HepG2 (cell line): ENCODE data around the gene LUZP2. TPM values are rescaled to one million over a fixed set of nuclear protein-coding genes. Genes with fewer than 3 reads are reported as not detected.

ENCODE experiments used
- ATAC-seq: fragments of 200-7000 bp; cut with Tn5 transposase; 3 replicates; pipeline ENCODE4 v1.9.1; 2020; ENCODE audit warnings: mild to moderate bottlenecking, moderate library complexity
- BruUV-seq: library from RNA; stranded (reverse); fragments of 400-500 nt; replicated peaks from 2 replicates; lab custom pipeline; 2021; lab: Mats Ljungman, UMichigan
- CTCF ChIA-PET: fragments of 300-600 bp; formaldehyde crosslinking; extraction: SDS; loops from one replicate; lab custom pipeline; 2021; ENCODE audit warnings: low total read pairs, inconsistent platforms, low intra/inter-chr PET ratio; lab: Yijun Ruan, JAX
- POLR2A ChIA-PET: fragments of 350-600 bp; sonication (Branson Sonifier 250); formaldehyde crosslinking; loops from one replicate; lab custom pipeline; 2020; ENCODE audit warnings: antibody characterized with exemption, inconsistent platforms; lab: Yijun Ruan, JAX
- DNase-seq: peaks from one replicate; pipeline ENCODE4 v3.0.0-alpha.2; 2015; ENCODE audit warnings: low spot score
- FAIRE-seq: peaks from 3 replicates; lab custom pipeline; 2011; peaks lifted over from hg19 to GRCh38; lab: Jason Lieb, UNC
- H2AFZ ChIP-seq: one replicate; pipeline ENCODE4 v1.6.1; 2011; ENCODE audit warnings: low read length, inconsistent platforms
- H3K27ac ChIP-seq: fragments of 300-600 bp; 3 replicates; pipeline ENCODE4 v1.8.0; 2011; ENCODE audit warnings: mixed run types, mild to moderate bottlenecking, mixed read lengths, low read length, inconsistent platforms; ENCODE audit not compliant: insufficient read depth; ENCODE audit errors: extremely low read length
- H3K27me3 ChIP-seq, 2 experiments: fragments of 200-600 bp in 1 of 2; 2 replicates in 1 of 2; 3 replicates in 1 of 2; pipeline versions ENCODE4 v1.6.0 to v1.8.0; 2011; ENCODE audit warnings: low read length in 2 of 2, mild to moderate bottlenecking in 2 of 2, moderate library complexity in 2 of 2, inconsistent platforms in 1 of 2; ENCODE audit not compliant: insufficient read depth in 2 of 2, control insufficient read depth in 1 of 2
- H3K36me3 ChIP-seq, 2 experiments: fragments of 200-600 bp in 1 of 2; replicated peaks in 1 of 2; 2 replicates in 1 of 2; 3 replicates in 1 of 2; pipeline versions ENCODE4 v1.5.1 to v1.8.0; 2011; ENCODE audit warnings: low read length in 2 of 2, inconsistent platforms in 1 of 2; ENCODE audit not compliant: insufficient read depth in 2 of 2, control insufficient read depth in 1 of 2
- H3K4me1 ChIP-seq: 2 replicates; pipeline ENCODE4 v1.5.1; 2012; ENCODE audit warnings: low read length, inconsistent platforms; ENCODE audit not compliant: insufficient read depth
- H3K4me2 ChIP-seq: 2 replicates; pipeline ENCODE4 v1.6.0; 2011; ENCODE audit warnings: low read depth, low read length, inconsistent platforms
- H3K4me3 ChIP-seq, 3 experiments: fragments of 200-600 bp in 1 of 3; sonication (generic), shearing (Covaris generic) in 1 of 3; replicated peaks in 1 of 3; 2 replicates each; pipeline ENCODE4 v1.5.1; 2011 to 2016; ENCODE audit warnings: low read length in 3 of 3, inconsistent platforms in 2 of 3, low read depth in 2 of 3, mild to moderate bottlenecking in 2 of 3, control low read depth in 1 of 3, mixed read lengths in 1 of 3; ENCODE audit not compliant: insufficient read depth in 1 of 3
- H3K79me2 ChIP-seq: one replicate; pipeline ENCODE4 v1.6.1; 2011; ENCODE audit warnings: low read length, inconsistent platforms; ENCODE audit not compliant: insufficient read depth
- H3K9ac ChIP-seq: 2 replicates; pipeline ENCODE4 v1.6.0; 2011; ENCODE audit warnings: mild to moderate bottlenecking, low read depth, low read length, inconsistent platforms; ENCODE audit not compliant: insufficient read depth
- H3K9me3 ChIP-seq: 2 replicates; pipeline ENCODE4 v1.5.1; 2012; ENCODE audit warnings: mild to moderate bottlenecking, low read length
- H4K20me1 ChIP-seq: 2 replicates; pipeline ENCODE4 v1.6.0; 2011; ENCODE audit warnings: inconsistent platforms, mild to moderate bottlenecking, low read length, moderate library complexity; ENCODE audit not compliant: insufficient read depth
- GPN1 ChIP-seq: sonication (generic); formaldehyde crosslinking; IDR thresholded peaks from 2 replicates; pipeline ENCODE4 v1.5.1; 2020; ENCODE audit warnings: missing genetic modification reagents, borderline replicate concordance
- HDAC2 ChIP-seq: sonication (generic); formaldehyde crosslinking; IDR thresholded peaks from 2 replicates; pipeline ENCODE4 v1.4.0; 2020; ENCODE audit warnings: missing genetic modification reagents
- HIC2 ChIP-seq: sonication (generic); formaldehyde crosslinking; IDR thresholded peaks from 2 replicates; pipeline ENCODE4 v1.9.0; 2022; ENCODE audit warnings: low read depth, missing genetic modification reagents
- IKZF4 ChIP-seq: sonication (generic); formaldehyde crosslinking; IDR thresholded peaks from 2 replicates; pipeline ENCODE4 v1.5.1; 2020; ENCODE audit warnings: borderline replicate concordance, mild to moderate bottlenecking, low read depth, missing genetic modification reagents; ENCODE audit errors: not compliant biosample characterization
- LCORL ChIP-seq, 2 experiments: fragments of 450-650 bp in 1 of 2; sonication (generic) in 1 of 2; formaldehyde crosslinking in 1 of 2; IDR thresholded peaks; 2 replicates each; pipeline versions ENCODE4 v1.5.0 to v1.6.1; 2017 to 2020; ENCODE audit warnings: antibody characterized with exemption in 1 of 2, missing genetic modification reagents in 1 of 2
- MEIS1 ChIP-seq: sonication (generic); formaldehyde crosslinking; IDR thresholded peaks from 2 replicates; pipeline ENCODE4 v1.9.0; 2021; ENCODE audit warnings: mild to moderate bottlenecking, missing genetic modification reagents, moderate library complexity, borderline replicate concordance
- U2AF1 ChIP-seq: fragments of 200-400 bp; formaldehyde crosslinking; optimal IDR thresholded peaks from 2 replicates; pipeline ENCODE3; 2017; ENCODE audit warnings: mild to moderate bottlenecking, low read depth, low read length
- ZNF121 ChIP-seq: sonication (generic); formaldehyde crosslinking; IDR thresholded peaks from 2 replicates; pipeline ENCODE4 v1.5.0; 2020; ENCODE audit warnings: mild to moderate bottlenecking, missing genetic modification reagents
- ZNF503 ChIP-seq: sonication (generic); formaldehyde crosslinking; IDR thresholded peaks from 2 replicates; pipeline ENCODE4 v1.4.0; 2020; ENCODE audit warnings: missing genetic modification reagents
- WGBS: methylation state at CpG from one replicate; pipeline ENCODE4 v1.1.6; 2017; ENCODE audit warnings: low lambda C conversion rate; 5-methylcytosine and 5-hydroxymethylcytosine counted together
- in situ Hi-C: cut with HindIII; loops from 2 replicates; pipeline ENCODE4 v1.10.0; 2017; ENCODE audit warnings: low pct_unique_long_range_greater_than_20kb; ENCODE audit not compliant: extremely low pct_ligation_motif_present
- intact Hi-C: fragments of 100-400 bp; cut with micrococcal nuclease; formaldehyde crosslinking; loops from one replicate; pipeline ENCODE4 v1.10.0; 2022; ENCODE audit not compliant: unreplicated experiment
- polyA plus RNA-seq, 8 experiments: library from polyadenylated mRNA; depleted of rRNA in 3 of 8; stranded (reverse) in 7 of 8; unstranded in 1 of 8; fragments of >200 nt; fragmentation: Illumina TruSeq in 4 of 8; extraction: Trizol in 4 of 8; gene quantifications; 2 replicates each; pipeline versions ENCODE4 v1.2.1 to v1.2.3, GENCODE V29; 2011 to 2016; ENCODE audit warnings: low read depth in 4 of 8, missing spikeins in 1 of 8, mixed read lengths in 1 of 8; ENCODE audit not compliant: insufficient read depth in 1 of 8
- total RNA-seq, 5 experiments: library from RNA; depleted of rRNA; stranded (reverse); fragments of >200 nt; fragmentation: Illumina TruSeq; extraction: Trizol; gene quantifications; 2 replicates each; pipeline ENCODE4 v1.2.3, GENCODE V29; 2016; ENCODE audit warnings: low read depth in 1 of 5
- TF ChIP-seq, protein P1 (sequence below): sonication (generic); formaldehyde crosslinking; IDR thresholded peaks from 2 replicates; pipeline ENCODE4 v1.4.0; 2020; ENCODE audit warnings: missing genetic modification reagents
- TF ChIP-seq, protein P2 (sequence below): sonication (generic); formaldehyde crosslinking; IDR thresholded peaks from 2 replicates; pipeline ENCODE4 v1.4.0; 2020; ENCODE audit warnings: mild to moderate bottlenecking, missing genetic modification reagents

Gene LUZP2
- total and polyA plus RNA-seq, 2 of the 13 experiments (the other 11 are each of a cell fraction or from before 2014, with no cell fraction given), result not detected

DNA sequence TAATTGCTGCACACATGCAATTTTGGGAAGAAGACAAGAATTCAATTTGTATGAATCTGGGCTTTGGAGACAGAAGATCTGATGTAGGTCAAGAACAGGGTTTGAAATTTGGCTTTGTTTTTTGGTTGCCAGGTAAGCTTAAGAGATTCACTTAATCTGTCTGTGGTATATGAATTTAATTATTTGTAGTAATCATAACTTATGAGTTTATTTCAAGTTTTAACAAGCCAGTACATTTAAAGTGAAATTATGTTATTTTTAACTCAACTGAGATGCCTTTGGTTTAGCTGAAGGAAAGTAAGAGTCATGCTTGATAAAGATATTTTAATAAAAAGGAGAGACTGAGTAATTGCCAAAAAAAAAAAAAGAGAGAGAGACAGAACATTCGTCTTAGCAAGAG is 384.1 kb downstream of the LUZP2 start:
- no peaks in the 10 kb centered on the region for H3K79me2 ChIP-seq
- H3K36me3 ChIP-seq, result no peaks in the 10 kb centered on the region
- DNase-seq (no peak), ATAC-seq (no peak), FAIRE-seq (no peak)
- no peak overlapping the region for H3K4me2 ChIP-seq
- intact Hi-C loops, result no loop called here
- H2AFZ ChIP-seq, result no peak overlapping the region
- H3K9ac ChIP-seq, result no peak overlapping the region
- in situ Hi-C loops, result no loop called here
- H3K27me3 ChIP-seq, result no peaks in the 10 kb centered on the region
- BruUV-seq, result no TSS peak
- CTCF ChIA-PET, result no interaction called here
- TF ChIP-seq, protein P1, sequence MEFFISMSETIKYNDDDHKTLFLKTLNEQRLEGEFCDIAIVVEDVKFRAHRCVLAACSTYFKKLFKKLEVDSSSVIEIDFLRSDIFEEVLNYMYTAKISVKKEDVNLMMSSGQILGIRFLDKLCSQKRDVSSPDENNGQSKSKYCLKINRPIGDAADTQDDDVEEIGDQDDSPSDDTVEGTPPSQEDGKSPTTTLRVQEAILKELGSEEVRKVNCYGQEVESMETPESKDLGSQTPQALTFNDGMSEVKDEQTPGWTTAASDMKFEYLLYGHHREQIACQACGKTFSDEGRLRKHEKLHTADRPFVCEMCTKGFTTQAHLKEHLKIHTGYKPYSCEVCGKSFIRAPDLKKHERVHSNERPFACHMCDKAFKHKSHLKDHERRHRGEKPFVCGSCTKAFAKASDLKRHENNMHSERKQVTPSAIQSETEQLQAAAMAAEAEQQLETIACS (CRISPR knock-in tag), result no peak
- no peak for TF ChIP-seq HDAC2 (CRISPR knock-in tag)
- TF ChIP-seq LCORL (IDR thresholded peaks at IDR 0.05), result no peak
- no peak for TF ChIP-seq LCORL (CRISPR knock-in tag; IDR thresholded peaks at IDR 0.05)
- no peak for TF ChIP-seq IKZF4 (CRISPR knock-in tag)
- no peak for TF ChIP-seq HIC2 (CRISPR knock-in tag)
- no peak for TF ChIP-seq MEIS1 (CRISPR knock-in tag)
- no peak for TF ChIP-seq ZNF121 (CRISPR knock-in tag)
- TF ChIP-seq ZNF503 (CRISPR knock-in tag), result no peak
- no peak for TF ChIP-seq U2AF1
- no peak for TF ChIP-seq GPN1 (CRISPR knock-in tag)
- TF ChIP-seq, protein P2, sequence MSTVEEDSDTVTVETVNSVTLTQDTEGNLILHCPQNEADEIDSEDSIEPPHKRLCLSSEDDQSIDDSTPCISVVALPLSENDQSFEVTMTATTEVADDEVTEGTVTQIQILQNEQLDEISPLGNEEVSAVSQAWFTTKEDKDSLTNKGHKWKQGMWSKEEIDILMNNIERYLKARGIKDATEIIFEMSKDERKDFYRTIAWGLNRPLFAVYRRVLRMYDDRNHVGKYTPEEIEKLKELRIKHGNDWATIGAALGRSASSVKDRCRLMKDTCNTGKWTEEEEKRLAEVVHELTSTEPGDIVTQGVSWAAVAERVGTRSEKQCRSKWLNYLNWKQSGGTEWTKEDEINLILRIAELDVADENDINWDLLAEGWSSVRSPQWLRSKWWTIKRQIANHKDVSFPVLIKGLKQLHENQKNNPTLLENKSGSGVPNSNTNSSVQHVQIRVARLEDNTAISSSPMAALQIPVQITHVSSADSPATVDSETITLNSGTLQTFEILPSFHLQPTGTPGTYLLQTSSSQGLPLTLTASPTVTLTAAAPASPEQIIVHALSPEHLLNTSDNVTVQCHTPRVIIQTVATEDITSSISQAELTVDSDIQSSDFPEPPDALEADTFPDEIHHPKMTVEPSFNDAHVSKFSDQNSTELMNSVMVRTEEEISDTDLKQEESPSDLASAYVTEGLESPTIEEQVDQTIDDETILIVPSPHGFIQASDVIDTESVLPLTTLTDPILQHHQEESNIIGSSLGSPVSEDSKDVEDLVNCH, result no peak
- no peaks in the 10 kb centered on the region for H3K4me1 ChIP-seq
- H3K4me3 ChIP-seq, result no peak overlapping the region
- no peaks in the 10 kb centered on the region for H3K9me3 ChIP-seq
- WGBS, result 0% methylated on average over 1 of the region's 1 CpG
- H4K20me1 ChIP-seq, result no peaks in the 10 kb centered on the region
- no peak overlapping the region for H3K27ac ChIP-seq
- POLR2A ChIA-PET, result no interaction called here
